Mesenteric fat pad (tissue), 1 donor: ENCODE data around the gene MYH15. TPM values are rescaled to one million over a fixed set of nuclear protein-coding genes. Genes with fewer than 3 reads are reported as not detected.

Source experiments
- DNase-seq: peaks from one replicate; pipeline ENCODE4 v3.0.0-alpha.2; 2020; ENCODE audit warnings: low spot score
- total RNA-seq: library from RNA; stranded (reverse); fragmentation: NEBNext Ultra II Directional; extraction: Animal tissue kit (Norgen Biotek cat#: 25700); gene quantifications from one replicate; pipeline ENCODE4 v1.2.1, GENCODE V29; 2021
- donor health status: DM: yes; HTN: yes; CAD: no.

MYH15 gene
- total RNA-seq, 1 donor from 2014 or later = 0.29 TPM

DNA sequence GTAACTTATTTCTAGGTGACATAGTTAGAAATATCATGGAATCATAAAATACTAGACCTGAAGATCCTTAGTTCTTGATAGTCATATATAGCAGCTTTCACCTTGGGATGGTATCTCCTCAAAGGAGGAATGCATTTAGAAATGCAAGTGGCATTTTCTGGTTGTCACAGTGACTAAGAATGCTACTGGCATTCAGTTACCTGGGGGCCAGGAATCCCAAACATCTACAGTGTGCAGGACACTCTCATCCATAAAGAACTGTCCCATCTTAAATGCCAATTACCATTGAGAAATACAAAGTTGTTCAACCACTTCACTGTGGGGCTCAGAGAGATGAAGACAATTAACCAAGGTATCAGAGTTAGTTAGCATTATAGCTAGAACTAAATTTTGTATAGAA is 36.7 kb downstream of the MYH15 start:
- no peak for DNase-seq

DNA sequence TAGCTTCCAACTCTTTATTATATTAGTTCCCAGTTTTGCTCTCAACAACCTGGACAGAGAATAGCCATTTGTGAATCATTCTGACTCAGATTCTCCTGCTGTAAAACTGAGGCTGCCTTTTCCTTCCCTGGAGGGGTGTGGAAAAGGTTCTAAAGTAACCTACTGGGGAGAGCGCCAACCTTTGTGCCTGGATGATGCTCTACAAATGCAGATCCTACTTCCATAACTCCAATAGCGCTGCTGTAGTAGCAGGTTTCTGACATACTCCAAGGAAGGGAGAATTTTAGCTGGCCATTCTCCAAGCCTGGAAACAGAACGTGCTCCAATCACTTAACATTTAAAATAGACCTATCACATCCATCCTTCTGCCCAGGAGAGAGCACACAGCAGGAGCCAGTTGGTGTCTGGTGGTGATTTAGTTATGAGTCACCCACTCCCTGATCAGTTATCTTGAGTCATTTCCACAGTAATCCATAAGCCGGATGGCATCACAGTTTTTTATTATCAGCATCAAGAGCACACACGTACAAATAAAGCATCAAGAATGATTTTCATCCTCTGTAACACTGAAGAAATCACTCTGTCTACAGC is 38.3 kb downstream of the MYH15 start:
- no peak for DNase-seq

- DNase-seq = no peak
Measured at GRCh38 chr3:108471426-108471825, 39.0 kb downstream of the MYH15 start.

- no peak for DNase-seq
Measured at GRCh38 chr3:108469126-108469525, 41.3 kb downstream of the MYH15 start.

- no peak for DNase-seq
Measured at GRCh38 chr3:108468577-108468976, 41.8 kb downstream of the MYH15 start.

DNA sequence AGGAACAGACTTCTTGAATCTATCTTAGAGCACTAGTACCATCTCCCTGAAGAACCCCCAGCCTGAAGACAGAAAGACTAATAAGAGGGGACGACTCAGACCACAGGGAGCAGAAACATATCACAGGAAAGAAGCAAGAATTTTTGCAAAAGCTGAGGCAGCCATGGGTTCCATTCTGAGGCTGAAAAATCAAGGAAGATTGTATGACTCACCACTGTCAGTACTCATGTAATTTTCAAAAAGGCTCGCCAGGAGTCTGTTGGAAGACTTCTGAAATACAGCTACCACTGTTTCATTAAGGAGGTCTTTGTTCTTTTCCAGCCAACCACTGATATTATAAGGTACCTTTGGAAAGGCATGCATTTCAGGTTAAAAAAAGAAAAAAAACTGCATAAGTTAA is 47.5 kb downstream of the MYH15 start:
- DNase-seq = no peak

GRCh38 chr3:108461661-108462111 is 48.7 kb downstream of the MYH15 start:
- no peak for DNase-seq

DNA sequence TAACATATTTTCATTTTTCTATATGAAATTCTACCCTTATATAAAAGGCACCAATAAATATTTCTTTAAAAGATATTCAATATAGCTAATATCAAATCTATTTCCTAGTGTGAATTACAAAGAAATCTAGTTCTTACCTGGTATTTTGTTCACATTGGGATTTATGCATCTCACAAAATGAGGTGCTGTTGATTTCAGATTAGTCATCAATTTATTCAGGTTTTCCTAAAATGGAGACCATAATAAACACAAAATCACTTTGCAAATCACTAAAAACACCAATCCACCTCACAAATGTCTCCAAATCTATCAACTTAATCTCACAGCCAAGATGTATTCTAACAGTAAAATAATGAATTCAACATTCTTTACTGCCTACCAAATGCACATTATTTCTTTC is 51.2 kb downstream of the MYH15 start:
- DNase-seq = no peak

GRCh38 chr3:108455212-108455705 is 55.1 kb downstream of the MYH15 start:
- no peak for DNase-seq

DNA sequence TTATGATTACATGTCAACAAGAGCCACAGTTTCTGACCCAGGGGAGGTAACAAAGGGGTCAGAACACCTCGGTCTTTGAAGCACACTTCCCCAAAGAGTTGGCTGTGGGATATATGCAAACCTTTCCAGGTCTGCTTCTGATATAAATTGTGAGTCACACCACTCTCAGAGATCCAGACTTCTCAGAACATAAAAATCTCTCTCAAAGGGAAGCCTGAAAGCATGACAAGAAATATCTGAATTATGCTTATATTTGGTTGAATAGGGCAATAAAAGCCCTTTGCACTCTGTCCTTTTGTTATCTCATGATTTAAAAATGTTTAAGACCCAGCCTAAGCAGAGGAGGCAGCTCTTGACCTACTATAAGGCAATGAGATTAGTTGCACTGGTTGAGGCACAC is 56.8 kb downstream of the MYH15 start:
- no peak for DNase-seq

GRCh38 chr3:108450444-108450843 is 60.0 kb downstream of the MYH15 start:
- no peak for DNase-seq

GRCh38 chr3:108448593-108448992 is 61.8 kb downstream of the MYH15 start:
- no peak for DNase-seq

DNA sequence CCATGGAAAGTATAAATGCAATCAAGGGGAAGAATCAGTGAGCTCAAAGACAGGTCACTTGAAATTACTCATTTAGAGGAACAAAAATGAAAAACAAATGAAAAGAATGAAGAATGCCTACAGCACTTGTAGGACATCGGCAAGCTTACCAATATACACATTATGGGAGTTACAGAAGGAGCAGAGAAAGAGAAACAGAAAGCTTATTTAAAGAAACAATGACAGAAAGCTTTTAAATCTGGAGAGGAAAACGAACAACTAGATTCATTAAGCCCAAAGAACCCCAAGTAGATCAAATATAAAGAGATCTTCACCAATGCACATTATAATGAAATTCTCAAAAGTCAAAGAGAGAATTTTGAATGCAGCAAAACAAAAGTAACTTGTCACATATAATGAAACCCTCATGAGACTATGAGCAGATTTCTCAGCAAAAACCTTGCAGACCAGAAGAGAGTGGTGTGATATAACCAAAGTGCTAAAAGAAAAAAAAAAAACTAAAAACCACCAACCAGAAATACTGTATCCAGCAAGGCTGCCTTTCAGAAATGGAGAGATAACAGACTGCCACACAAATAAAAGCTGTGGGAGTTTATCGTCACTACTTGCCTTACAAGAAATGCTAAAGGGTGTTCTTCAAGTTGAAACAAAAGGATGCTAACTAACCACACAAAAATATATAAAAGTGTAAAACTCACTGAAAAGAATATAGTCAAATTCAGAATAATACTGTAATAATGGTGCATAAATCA is 63.1 kb downstream of the MYH15 start:
- DNase-seq = no peak

GRCh38 chr3:108442281-108442680 is 68.1 kb downstream of the MYH15 start:
- no peak for DNase-seq

DNA sequence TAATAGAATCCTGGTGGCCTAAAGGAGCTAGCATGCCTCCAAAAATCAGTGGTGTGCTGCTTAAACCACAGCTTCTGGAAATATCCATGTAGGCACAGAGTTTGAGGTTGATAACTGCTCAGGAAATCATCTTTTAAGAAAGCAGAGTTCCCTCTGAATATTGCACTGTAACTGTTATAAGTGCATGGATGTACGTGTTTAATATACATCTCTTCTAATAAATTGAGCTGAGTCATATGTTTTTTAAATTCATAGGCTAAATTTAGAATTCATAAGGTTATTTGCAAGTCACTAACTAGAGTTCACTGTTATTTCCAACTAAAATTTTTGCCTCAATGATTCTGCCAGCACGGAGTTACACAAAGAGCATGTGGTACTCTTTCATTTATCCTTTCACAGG is 68.9 kb downstream of the MYH15 start:
- DNase-seq = no peak

DNA sequence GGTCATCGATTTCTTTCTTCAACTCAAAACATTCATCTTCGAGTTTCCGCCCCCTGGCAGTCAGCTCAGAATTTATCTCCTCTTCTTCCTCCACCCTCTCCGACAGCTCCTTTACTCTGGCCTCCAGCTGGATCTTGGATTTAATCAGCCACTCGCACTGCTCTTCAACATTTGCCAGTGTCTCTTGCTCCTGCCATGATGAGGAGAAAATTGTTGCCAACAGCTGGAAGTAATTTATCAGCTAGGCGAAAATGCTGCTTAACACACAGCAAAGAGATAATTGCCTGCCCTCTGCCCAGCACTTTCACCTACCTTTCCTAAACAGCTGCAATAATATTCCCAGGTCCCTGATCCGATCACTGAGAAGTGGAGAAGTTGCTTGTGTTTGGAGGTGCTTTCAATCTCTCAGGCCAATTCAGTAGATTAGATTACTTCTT is 69.3 kb downstream of the MYH15 start:
- DNase-seq = no peak

DNA sequence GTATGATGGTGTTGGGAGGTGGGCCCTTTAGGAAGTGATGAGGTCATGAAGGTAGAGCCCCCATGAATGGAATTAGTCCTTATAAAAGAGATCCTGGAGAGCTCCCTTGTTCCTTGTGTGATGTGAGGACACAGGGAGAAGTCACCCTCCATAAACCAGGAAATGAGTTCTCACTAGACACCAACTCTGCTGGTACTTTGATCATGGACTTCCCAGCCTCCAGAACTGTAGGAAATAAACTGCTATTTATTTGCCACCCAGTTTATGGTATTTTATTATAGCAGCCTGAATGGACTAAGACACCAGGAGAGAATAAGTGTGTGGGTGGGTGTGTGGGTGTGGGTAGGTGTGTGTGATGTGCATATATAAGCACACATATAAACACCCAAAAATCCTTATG is 71.9 kb downstream of the MYH15 start:
- no peak for DNase-seq

- no peak for DNase-seq
Measured at GRCh38 chr3:108437439-108437838, 73.0 kb downstream of the MYH15 start.

DNA sequence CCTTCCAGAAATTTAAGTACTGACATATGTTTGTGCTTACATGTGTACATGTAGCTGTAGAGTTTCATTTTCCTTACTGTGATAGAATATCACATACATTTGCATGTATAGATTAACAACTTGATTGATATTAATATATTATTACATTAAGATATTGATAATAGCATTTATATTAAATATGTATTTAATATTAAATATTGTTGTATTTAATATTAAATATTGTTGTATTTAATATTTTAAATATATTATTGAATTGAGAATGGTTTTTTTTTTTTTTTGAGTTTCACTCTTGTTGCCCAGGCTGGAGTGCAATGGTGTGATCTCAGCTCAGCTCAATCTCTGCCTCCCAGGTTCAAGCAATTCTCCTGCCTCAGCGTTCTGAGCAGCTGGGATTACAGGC is 76.5 kb downstream of the MYH15 start:
- no peak for DNase-seq

GRCh38 chr3:108432431-108432830 is 78.0 kb downstream of the MYH15 start:
- DNase-seq = no peak

- DNase-seq = no peak
Measured at GRCh38 chr3:108430540-108430939, 79.9 kb downstream of the MYH15 start.

- no peak for DNase-seq
Measured at GRCh38 chr3:108428586-108428985, 81.8 kb downstream of the MYH15 start.

- no peak for DNase-seq
Measured at GRCh38 chr3:108420926-108421325, 89.5 kb downstream of the MYH15 start.
